GM12874 (cell line): ENCODE data around the gene PECR.

Source experiments
- TF ChIP-seq, protein P1 (sequence below): IDR thresholded peaks from 2 replicates; pipeline ENCODE4 v1.5.1; 2011; ENCODE audit warnings: low read depth, mild to moderate bottlenecking, control low read depth, low read length, moderate library complexity; ENCODE audit not compliant: insufficient read depth

The PECR gene

DNA sequence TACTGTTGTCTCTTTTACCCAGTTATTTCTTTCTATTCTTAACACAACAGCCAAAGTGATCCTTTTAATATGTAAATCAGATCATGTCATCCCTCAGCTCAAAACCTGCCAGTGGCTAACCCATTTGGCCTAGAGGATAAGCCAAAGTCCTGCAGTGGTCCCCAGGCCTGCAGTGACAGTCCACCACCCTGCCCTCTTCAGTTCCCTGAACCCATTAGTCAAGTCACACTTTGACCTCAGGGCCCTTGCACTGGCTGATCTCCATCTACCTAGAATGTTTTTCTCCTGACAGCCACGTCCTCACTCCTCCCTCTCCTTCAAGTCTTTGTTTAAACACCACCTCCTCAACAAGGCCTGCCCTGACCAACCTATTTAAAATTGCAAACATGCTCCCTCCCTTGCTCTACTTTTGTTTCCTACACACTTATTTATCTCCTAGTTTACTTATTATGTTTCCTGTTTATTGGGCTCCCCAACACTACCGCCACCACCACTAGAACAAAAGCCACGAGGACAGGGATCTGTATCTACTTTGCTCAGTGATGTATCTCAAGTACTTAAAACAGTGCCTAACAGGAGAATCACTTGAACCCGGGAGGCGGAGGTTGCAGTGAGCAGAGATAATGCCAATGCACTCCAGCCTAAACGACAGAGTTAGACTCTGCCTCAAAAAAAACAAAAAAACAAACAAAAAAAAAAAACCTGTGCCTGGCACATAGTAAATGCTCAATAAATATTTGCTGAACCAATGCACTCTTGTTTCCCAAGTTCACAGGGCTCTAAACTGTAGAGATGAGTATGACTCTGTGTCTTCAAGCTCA lies 77.5 kb downstream of the PECR start:
- TF ChIP-seq, protein P1, sequence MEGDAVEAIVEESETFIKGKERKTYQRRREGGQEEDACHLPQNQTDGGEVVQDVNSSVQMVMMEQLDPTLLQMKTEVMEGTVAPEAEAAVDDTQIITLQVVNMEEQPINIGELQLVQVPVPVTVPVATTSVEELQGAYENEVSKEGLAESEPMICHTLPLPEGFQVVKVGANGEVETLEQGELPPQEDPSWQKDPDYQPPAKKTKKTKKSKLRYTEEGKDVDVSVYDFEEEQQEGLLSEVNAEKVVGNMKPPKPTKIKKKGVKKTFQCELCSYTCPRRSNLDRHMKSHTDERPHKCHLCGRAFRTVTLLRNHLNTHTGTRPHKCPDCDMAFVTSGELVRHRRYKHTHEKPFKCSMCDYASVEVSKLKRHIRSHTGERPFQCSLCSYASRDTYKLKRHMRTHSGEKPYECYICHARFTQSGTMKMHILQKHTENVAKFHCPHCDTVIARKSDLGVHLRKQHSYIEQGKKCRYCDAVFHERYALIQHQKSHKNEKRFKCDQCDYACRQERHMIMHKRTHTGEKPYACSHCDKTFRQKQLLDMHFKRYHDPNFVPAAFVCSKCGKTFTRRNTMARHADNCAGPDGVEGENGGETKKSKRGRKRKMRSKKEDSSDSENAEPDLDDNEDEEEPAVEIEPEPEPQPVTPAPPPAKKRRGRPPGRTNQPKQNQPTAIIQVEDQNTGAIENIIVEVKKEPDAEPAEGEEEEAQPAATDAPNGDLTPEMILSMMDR, result no peak

DNA sequence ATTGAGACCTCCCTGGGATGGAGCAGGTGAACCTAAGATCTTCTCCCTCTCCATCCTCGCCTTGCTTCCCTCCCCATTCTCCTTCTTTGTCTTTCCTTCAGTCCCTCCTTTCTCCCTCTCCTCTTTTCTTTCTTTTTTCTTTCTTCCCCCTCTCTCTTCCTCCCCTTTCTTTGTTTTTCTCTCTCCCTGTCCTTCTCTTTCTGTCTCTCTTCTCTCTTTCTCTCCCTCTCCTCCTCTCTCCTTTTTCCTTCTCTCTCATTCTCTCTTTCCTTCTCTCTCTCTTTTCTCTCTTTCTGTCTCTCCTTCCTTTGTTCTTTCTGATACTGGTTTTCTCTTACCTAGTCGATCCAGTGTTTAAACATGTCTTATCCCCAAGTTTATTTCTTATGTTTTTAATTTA lies 78.9 kb downstream of the PECR start:
- TF ChIP-seq, protein P1, result no peak

DNA sequence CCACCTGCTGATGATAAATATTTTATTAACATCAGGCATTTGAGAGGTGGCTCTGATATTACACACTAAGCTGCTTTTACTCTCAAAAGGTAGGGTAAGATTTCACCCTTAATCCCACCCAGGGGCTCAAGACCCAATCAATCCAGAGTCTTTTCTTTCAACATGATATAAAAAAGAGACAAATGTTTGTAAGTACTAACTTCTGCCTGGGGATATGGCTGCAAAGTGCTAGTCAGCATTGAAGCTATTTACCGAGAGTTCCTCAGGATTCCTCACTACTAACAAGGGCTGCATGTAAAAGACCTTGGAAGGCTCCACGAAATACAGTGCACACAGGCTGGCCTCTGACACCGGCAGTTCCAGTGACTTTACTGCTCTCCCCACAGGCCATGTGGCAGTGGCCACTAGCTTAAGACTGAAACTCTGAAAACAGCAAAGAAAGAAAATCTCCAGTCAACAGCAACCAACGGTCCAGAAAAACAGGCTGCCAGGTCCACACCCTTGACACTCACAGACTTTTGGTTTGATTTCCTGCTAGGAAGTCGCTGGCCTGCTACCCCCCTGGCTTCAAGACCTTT lies 79.4 kb downstream of the PECR start:
- TF ChIP-seq, protein P1, result no peak

DNA sequence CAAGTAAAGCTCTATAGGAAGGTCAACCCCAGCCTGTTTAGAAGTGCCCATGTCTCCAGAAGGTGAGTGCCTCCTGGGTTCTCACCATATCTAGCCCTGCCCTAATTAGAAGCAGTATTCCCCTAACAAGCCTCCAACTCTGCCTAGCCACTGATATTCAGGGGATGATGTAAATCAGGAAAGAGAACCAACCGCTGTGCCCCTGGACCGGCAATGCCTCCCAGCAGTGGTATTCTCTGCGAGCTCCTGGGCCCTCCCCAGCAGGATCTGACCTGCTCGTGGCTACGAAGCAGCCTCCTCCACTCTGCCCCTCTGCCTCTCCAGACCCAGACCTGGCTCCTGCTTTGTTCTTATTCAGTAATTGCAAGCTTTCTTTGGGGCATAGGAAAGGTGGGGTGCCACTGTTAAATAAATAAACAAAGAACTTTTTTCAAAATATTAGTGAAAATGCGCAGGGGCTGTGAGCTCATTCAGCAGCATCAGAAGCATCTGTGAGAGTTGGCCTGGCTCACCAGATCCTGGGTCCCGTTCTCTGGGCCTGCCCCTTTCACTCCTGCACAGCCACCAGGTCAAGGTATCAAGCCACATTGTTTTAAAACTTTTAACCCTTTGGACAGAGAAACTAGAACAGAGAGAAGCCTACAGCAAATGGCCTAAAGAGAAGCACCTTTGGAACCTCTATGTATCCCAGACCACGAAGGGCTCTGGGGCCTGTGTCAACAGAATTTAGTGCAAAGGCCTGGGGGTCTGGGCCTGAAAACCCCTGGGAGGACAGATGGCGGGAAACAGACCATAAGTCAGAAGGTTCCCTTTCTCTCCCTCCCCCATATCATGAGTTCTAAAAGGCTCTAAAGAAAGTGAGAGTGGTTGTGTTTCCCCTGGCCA lies 80.2 kb downstream of the PECR start:
- TF ChIP-seq, protein P1, result no peak

DNA sequence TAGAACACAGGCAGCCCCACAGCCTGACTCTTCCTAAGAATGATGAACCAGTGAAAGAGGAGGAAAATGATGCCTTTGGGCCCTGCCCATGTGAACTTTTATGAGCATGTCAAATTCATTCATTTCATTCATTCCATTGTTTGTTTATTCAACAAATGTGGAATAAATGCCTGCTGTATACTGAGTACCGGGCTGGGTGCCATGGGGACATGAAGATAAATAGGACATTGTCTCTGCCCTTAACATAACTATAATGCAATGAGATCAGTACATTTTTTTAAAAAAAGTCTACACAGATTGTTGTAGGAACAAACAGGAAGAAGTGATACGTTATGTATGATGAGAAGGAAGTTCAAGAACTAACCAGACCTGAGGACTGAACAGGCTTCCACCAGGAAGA lies 83.0 kb downstream of the PECR start:
- TF ChIP-seq, protein P1, result no peak

DNA sequence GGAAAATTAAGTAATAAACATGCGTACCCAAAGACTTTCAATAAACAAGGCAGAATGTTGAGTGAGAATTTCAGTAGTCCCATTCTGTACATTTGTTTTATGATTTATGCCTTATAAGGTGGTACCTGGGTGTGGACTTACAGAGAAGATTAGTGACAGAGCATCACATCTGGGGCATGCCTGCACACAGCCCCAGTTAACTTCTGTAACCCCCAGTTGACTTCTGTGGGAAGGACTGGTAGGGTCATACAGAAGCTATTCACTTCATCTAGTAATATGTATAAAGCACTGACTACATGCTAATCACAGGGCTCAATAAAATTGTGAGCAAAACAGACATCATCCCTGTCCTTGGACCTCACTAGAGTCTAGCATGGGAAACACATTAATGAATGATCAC lies 84.4 kb downstream of the PECR start:
- TF ChIP-seq, protein P1, result no peak

DNA sequence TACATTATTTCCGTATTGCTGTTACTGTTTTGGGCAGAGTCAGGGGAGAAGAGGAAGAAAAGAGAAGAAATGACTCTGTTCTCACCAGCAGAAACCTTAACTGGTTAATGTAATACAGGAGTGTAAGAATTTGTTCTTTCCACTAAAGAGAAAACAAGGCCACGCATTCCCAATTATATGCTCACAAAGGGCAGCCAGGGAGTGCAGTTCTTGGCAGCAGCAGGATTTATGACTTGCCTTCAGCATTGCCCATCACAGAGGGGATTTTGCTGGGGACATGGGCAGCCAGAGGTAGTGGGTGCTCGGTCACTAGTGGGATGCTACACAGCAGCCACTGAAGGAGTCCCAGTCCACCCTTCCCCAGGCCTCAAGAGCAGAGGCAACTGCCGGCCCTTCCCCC lies 86.7 kb downstream of the PECR start:
- TF ChIP-seq, protein P1, result no peak
